Activated CD8-positive, alpha-beta T cell treated with anti-CD3 and anti-CD28 coated beads, Interleukin-2, amount 10 ng/mL, durations not matched to agents 7 days and 5 days (primary cell): ENCODE results near the gene RBKS. TPM values are rescaled to one million over a fixed set of nuclear protein-coding genes. Genes with fewer than 3 reads are reported as not detected.

ENCODE experiments used
- ATAC-seq: fragments of 150-1000 bp; cut with Tn5 transposase; one replicate; pipeline ENCODE4 v1.10.0; 2021; ENCODE audit warnings: moderate library complexity
- CTCF ChIA-PET: fragments of 350-600 bp; sonication (Branson Sonifier 250); formaldehyde crosslinking; loops from one replicate; lab custom pipeline; 2021; ENCODE audit warnings: antibody characterized with exemption; lab: Charles Lee
- POLR2A ChIA-PET: fragments of 350-600 bp; sonication (Branson Sonifier 250); formaldehyde crosslinking; loops from one replicate; lab custom pipeline; 2021; ENCODE audit warnings: antibody characterized with exemption; lab: Charles Lee
- DNase-seq: peaks from one replicate; pipeline ENCODE4 v3.0.0-alpha.2; 2020
- H3K27ac Mint-ChIP-seq: one replicate; pipeline ENCODE4 v1.8.0; 2021; ENCODE audit warnings: mild to moderate bottlenecking, mixed read lengths
- H3K27me3 Mint-ChIP-seq: one replicate; pipeline ENCODE4 v1.8.0; 2021; ENCODE audit warnings: low read depth, mixed read lengths
- H3K36me3 Mint-ChIP-seq: one replicate; pipeline ENCODE4 v1.8.0; 2021; ENCODE audit warnings: low read depth, mixed read lengths
- H3K4me1 Mint-ChIP-seq: one replicate; pipeline ENCODE4 v1.8.0; 2021; ENCODE audit warnings: low read depth, mixed read lengths
- H3K4me3 Mint-ChIP-seq: one replicate; pipeline ENCODE4 v1.8.0; 2021; ENCODE audit warnings: mild to moderate bottlenecking, mixed read lengths
- H3K9me3 Mint-ChIP-seq: one replicate; pipeline ENCODE4 v1.8.0; 2022; ENCODE audit warnings: mixed read lengths; ENCODE audit not compliant: insufficient read depth
- total RNA-seq, 2 experiments: library from RNA; stranded (reverse); gene quantifications; one replicate each; pipeline ENCODE4 v1.2.3, GENCODE V29; 2021

RBKS gene
- total RNA-seq, 2 experiments from 2014 or later = 1.5 to 1.6 TPM

- POLR2A ChIA-PET = no interaction called here
Observed at GRCh38 chr2:27916293-27916995, 26.3 kb upstream of the RBKS start.

GRCh38 chr2:27915874-27916273, 25.7 kb upstream of the RBKS start:
- Mint-ChIP-seq H3K4me3 (no peak overlapping the region), H3K9me3 (peaks cover 3% of the 10 kb centered on the region), H3K4me1 (peaks cover 9% of the 10 kb centered on the region), H3K36me3 (peaks cover 31% of the 10 kb centered on the region), H3K27ac (no peak overlapping the region), H3K27me3 (no peaks in the 10 kb centered on the region)
- DNase-seq (no peak), ATAC-seq (no peak)
- ChIA-PET CTCF (no interaction called here), POLR2A (no interaction called here)

More at GRCh38 chr2:27916293-27916995, 26.3 kb upstream of the RBKS start:
- peaks cover 9% of the 10 kb centered on the region for H3K4me1 Mint-ChIP-seq
- no peak overlapping the region for H3K27ac Mint-ChIP-seq
- ATAC-seq (no peak), DNase-seq (no peak)
- no peaks in the 10 kb centered on the region for H3K27me3 Mint-ChIP-seq
- peaks cover 3% of the 10 kb centered on the region for H3K9me3 Mint-ChIP-seq
- peaks cover 29% of the 10 kb centered on the region for H3K36me3 Mint-ChIP-seq
- no peak overlapping the region for H3K4me3 Mint-ChIP-seq
- CTCF ChIA-PET = no interaction called here

DNA sequence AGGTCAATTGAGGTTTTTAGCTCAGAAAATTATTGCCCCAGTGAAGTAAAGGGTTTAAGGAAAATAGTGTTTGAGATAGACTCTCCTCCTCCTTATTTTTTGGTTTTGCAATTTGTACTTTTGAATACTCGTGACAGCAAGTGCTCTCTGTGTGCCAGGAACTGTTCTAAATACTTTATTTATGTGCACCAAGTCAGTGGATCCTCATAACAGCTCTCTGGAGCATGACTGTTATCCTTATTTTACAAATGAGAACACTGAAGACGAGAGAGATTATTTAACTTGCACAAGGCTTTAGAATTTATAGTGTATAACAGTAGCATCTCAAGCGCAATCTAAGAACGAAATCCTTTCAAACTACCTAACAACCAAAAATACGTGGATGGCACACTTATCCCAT, 25.0 kb upstream of the RBKS start:
- Mint-ChIP-seq H3K27me3 (no peaks in the 10 kb centered on the region), H3K36me3 (peaks cover 29% of the 10 kb centered on the region), H3K4me1 (peaks cover 6% of the 10 kb centered on the region), H3K9me3 (peaks cover 3% of the 10 kb centered on the region), H3K4me3 (no peak overlapping the region), H3K27ac (no peak overlapping the region)
- ATAC-seq (no peak), DNase-seq (no peak)
- POLR2A ChIA-PET = interaction anchor here (1.0 to 1.2 kb wide), 2 partner anchors 24 to 46 kb away, joined by 3 to 4 read pairs; partner anchors contain the start of gene BABAM2
- CTCF ChIA-PET = interaction anchor here (1.1 kb wide), 1 partner anchor 191 kb away, joined by 3 read pairs; no protein-coding TSS in a partner anchor

GRCh38 chr2:27914805-27915175, 24.6 kb upstream of the RBKS start:
- Mint-ChIP-seq H3K27ac (no peak overlapping the region), H3K9me3 (peaks cover 3% of the 10 kb centered on the region), H3K4me1 (peaks cover 2% of the 10 kb centered on the region), H3K4me3 (no peak overlapping the region), H3K27me3 (no peaks in the 10 kb centered on the region), H3K36me3 (peaks cover 26% of the 10 kb centered on the region)
- no peak for ATAC-seq
- POLR2A ChIA-PET = interaction anchor here (1.0 to 1.2 kb wide), 2 partner anchors 24 to 46 kb away, joined by 3 to 4 read pairs; partner anchors contain the start of gene BABAM2
- DNase-seq = no peak
- CTCF ChIA-PET = interaction anchor here (1.1 to 1.2 kb wide), 2 partner anchors 8 to 191 kb away, joined by 3 to 4 read pairs; no protein-coding TSS in a partner anchor

DNA sequence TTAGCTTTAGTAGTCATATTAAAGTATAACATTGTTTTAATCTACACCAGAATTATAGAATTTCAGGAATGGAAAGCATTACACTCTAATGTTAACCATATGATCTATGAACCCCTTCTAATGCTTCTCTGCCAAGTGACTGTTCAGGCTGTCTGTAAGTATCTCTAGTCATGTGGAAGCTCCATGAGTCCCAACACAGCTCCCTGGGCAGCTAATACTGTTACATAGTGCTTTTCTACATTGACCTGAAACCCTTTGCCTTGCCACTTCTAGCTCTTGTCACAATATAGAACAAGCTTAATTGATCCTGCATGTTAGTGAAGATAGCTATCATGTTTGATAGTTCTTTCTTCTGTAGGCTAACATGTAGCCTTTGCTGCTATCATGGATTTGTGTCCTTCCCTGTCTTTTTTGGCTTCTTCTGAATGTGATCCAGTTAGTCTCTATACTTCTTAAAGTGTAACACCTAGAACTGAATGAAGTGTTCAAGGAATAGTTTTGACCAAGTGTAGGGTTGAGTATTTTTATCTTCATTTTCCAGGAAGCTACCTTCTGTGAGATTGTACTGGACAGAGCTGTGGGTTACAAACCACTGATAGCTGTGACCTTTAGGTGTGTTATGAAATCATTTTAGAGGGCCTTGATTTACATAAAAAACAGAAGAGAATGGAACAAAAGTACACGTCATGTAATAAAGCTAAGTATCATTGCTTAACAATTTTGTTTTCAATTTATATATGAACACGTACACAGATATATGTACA, 24.0 kb upstream of the RBKS start:
- Mint-ChIP-seq H3K4me1 (peaks cover 2% of the 10 kb centered on the region), H3K4me3 (no peak overlapping the region), H3K36me3 (peaks cover 28% of the 10 kb centered on the region), H3K27me3 (no peaks in the 10 kb centered on the region), H3K27ac (peak overlapping the region; percentile 11), H3K9me3 (peaks cover 3% of the 10 kb centered on the region)
- ChIA-PET POLR2A (interaction anchor here (0.6 to 1.2 kb wide), 3 partner anchors 23 to 100 kb away, joined by 3 to 4 read pairs (median 3); partner anchors contain the start of gene BABAM2), CTCF (interaction anchor here (1.1 to 1.2 kb wide), 2 partner anchors 9 to 190 kb away, joined by 3 to 4 read pairs; no protein-coding TSS in a partner anchor)
- DNase-seq = no peak
- no peak for ATAC-seq

- CTCF ChIA-PET = no interaction called here
- Mint-ChIP-seq H3K4me3 (no peak overlapping the region), H3K4me1 (peaks cover 8% of the 10 kb centered on the region), H3K27me3 (no peaks in the 10 kb centered on the region), H3K27ac (no peak overlapping the region), H3K9me3 (peaks cover 3% of the 10 kb centered on the region), H3K36me3 (peaks cover 30% of the 10 kb centered on the region)
- POLR2A ChIA-PET = interaction anchor here (0.6 to 0.7 kb wide), 2 partner anchors 14 to 561 kb away, joined by 3 read pairs; no protein-coding TSS in a partner anchor
- ATAC-seq = no peak
- DNase-seq = no peak
Observed at GRCh38 chr2:27912512-27912911, 22.3 kb upstream of the RBKS start.

DNA sequence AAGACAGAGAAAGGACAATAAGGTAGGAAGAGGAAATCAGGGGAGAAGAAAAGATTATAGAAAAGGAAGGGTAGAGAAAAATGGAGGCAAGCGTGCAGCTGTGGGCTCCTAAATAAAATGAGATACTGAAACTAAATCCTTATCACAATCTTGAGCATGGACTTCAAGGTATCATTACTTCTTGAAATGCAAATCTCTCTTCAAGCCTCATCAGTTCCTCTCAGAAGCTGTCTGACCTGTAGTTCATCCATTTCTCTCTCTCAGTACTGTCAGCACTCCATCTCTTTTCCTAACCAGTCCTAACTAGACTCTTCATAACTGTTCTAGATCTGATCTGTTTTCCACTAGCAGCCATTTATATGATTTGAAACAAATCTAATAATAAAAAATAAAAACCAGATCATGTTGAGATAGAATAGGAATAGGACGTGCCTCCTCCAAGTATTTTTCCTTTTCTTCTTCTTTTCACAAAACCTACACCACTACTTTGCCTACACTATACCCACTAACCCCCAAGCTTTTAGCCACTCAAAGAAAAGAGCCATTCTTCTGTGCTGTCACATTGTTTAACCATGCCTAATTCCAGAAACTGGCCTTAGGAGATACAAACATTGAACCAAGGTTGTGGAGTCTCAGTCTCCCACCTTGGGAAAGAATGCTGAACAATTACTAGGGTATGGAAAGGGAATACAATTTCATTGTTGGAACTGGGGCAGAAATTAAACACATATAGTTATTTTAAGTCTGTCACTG, 21.4 kb upstream of the RBKS start:
- Mint-ChIP-seq H3K36me3 (peaks cover 36% of the 10 kb centered on the region), H3K27me3 (no peaks in the 10 kb centered on the region), H3K9me3 (peaks cover 3% of the 10 kb centered on the region), H3K27ac (no peak overlapping the region), H3K4me3 (no peak overlapping the region), H3K4me1 (peaks cover 12% of the 10 kb centered on the region)
- ChIA-PET POLR2A (no interaction called here), CTCF (no interaction called here)
- DNase-seq = no peak
- no peak for ATAC-seq

DNA sequence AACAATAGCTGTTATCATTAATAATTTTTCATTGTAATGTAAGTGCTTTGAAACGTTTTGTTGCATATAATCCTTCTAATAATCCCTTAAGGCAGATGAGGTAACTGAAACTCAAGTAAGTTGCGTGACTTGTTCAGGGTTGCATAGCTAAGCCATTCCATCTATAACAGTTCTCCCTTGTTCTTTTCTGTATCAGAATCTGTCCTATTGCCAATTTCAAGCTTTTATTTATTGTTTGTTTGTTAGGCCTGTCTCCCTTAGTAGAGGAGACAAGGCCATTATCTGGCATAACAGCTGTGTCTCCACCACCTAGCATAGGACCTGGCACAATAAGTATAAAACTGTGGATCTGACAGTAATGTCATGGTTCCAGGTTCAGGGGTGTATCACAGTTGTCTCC, 19.7 kb upstream of the RBKS start:
- Mint-ChIP-seq H3K27ac (no peak overlapping the region), H3K4me3 (no peak overlapping the region), H3K27me3 (no peaks in the 10 kb centered on the region), H3K4me1 (peaks cover 18% of the 10 kb centered on the region), H3K9me3 (peaks cover 3% of the 10 kb centered on the region), H3K36me3 (peaks cover 49% of the 10 kb centered on the region)
- DNase-seq (no peak), ATAC-seq (no peak)
- CTCF ChIA-PET = no interaction called here
- POLR2A ChIA-PET = no interaction called here

- POLR2A ChIA-PET = no interaction called here
- Mint-ChIP-seq H3K4me3 (no peak overlapping the region), H3K27me3 (no peaks in the 10 kb centered on the region), H3K36me3 (peaks cover 59% of the 10 kb centered on the region), H3K27ac (no peak overlapping the region), H3K4me1 (peaks cover 19% of the 10 kb centered on the region), H3K9me3 (peaks cover under 1% of the 10 kb centered on the region)
- DNase-seq (no peak), ATAC-seq (no peak)
- CTCF ChIA-PET = no interaction called here
Observed at GRCh38 chr2:27907547-27907946, 17.4 kb upstream of the RBKS start.

DNA sequence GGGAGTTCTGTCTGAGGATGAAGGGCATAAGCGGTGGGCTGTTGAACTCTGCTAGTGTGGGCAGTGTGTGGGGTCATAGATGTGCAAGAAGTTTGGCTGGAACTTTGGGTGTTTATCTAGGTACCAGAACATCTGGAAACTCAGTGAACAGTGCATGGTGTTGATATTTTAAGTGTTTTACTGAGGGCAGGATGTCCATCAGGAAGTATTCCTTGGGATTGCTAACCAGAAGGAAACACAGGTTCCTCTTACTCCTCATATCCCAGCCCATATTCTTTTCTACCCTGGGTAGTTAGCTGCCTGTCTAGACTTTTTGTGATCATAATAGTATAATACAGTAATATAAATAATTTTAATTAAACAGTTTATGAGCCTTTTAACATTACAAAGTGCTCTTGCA, 15.9 kb upstream of the RBKS start:
- H3K9me3 Mint-ChIP-seq = no peaks in the 10 kb centered on the region
- H3K4me1 Mint-ChIP-seq = peaks cover 29% of the 10 kb centered on the region
- no peaks in the 10 kb centered on the region for H3K27me3 Mint-ChIP-seq
- ChIA-PET CTCF (no interaction called here), POLR2A (no interaction called here)
- no peak for ATAC-seq
- H3K27ac Mint-ChIP-seq = no peak overlapping the region
- H3K36me3 Mint-ChIP-seq = peaks cover 62% of the 10 kb centered on the region
- no peak for DNase-seq
- H3K4me3 Mint-ChIP-seq = no peak overlapping the region

- no peak for DNase-seq
- peaks cover 35% of the 10 kb centered on the region for H3K4me1 Mint-ChIP-seq
- no peaks in the 10 kb centered on the region for H3K27me3 Mint-ChIP-seq
- POLR2A ChIA-PET = no interaction called here
- H3K27ac Mint-ChIP-seq = no peak overlapping the region
- no peaks in the 10 kb centered on the region for H3K9me3 Mint-ChIP-seq
- H3K36me3 Mint-ChIP-seq = peaks cover 69% of the 10 kb centered on the region
- CTCF ChIA-PET = no interaction called here
- ATAC-seq = no peak
- no peak overlapping the region for H3K4me3 Mint-ChIP-seq
Observed at GRCh38 chr2:27904405-27904665, 14.1 kb upstream of the RBKS start.
